ENCODE measurements around the gene BEND7.

DNA sequence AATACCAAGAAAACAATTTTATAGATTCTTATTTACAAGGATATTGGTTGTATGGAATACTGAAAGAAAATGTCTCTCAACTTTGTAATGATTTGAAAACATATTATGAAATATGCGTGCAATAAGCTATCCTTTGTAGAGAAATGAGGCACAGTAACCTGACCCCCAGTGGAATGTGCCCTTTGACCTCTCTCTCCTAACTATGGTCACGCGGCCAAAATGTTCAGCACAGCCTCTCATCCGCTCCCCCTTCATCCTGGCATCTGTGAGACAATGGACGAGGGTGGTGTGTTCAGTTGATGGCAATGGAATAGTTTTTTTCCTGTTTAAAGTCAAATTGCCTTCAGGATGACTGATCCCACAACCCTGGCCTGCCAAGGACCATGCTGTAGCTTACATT is 13.3 kb downstream of the BEND7 start:
- TF ChIP-seq, protein P1, sequence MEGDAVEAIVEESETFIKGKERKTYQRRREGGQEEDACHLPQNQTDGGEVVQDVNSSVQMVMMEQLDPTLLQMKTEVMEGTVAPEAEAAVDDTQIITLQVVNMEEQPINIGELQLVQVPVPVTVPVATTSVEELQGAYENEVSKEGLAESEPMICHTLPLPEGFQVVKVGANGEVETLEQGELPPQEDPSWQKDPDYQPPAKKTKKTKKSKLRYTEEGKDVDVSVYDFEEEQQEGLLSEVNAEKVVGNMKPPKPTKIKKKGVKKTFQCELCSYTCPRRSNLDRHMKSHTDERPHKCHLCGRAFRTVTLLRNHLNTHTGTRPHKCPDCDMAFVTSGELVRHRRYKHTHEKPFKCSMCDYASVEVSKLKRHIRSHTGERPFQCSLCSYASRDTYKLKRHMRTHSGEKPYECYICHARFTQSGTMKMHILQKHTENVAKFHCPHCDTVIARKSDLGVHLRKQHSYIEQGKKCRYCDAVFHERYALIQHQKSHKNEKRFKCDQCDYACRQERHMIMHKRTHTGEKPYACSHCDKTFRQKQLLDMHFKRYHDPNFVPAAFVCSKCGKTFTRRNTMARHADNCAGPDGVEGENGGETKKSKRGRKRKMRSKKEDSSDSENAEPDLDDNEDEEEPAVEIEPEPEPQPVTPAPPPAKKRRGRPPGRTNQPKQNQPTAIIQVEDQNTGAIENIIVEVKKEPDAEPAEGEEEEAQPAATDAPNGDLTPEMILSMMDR (IDR thresholded peaks at IDR 0.05), result no peak
- no peak for TF ChIP-seq POLR2A (IDR thresholded peaks at IDR 0.05)

Measured in stomach (tissue), 4 donors.